ENCODE results near the gene TOM1L2. TPM values are rescaled to one million over a fixed set of nuclear protein-coding genes. Genes with fewer than 3 reads are reported as not detected.

The TOM1L2 gene
- total RNA-seq, 1 experiment from 2014 or later: 45.2 TPM

DNA sequence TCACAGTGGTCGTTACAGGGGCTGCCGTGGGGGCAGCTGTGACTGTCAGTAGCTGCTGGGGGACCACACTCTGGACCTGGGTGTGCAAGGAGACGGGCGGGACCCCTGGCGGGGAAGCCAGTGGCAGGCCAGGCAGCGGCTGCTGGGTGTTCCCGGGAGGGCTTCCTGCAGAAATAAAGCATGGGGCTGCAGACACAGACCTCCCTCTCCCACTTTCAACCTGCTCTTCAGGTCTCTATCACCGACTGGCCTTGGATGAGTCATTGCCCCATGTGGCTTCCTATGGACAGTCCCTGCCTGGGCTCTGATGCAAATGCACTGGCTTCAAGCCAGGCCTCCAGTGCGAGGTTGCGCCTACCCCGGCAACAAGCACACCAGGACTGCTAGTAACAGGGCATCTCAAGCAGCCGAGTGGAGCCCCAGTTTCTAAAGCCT, 152.6 kb downstream of the TOM1L2 start:
- DNase-seq (ENCODE audit: low read depth, low spot score): no peak
- BruUV-seq (replicated peaks): no TSS peak
- Histone ChIP-seq H3K4me3 (ENCODE audit: low read depth in 2 of 2, low read length in 2 of 2) (no peak overlapping the region), H3K27ac (ENCODE audit: low read length) (peak overlapping the region; percentile 39; the same call in 1 of the 2 replicates), H3K27me3 (ENCODE audit: control insufficient read depth, insufficient read depth, low read length) (no peaks in the 10 kb centered on the region), H3K4me1 (ENCODE audit: control insufficient read depth, insufficient read depth, low read length) (peaks cover 67% of the 10 kb centered on the region), H3K9me3 (ENCODE audit: control insufficient read depth, insufficient read depth, low read depth, low read length) (no peaks in the 10 kb centered on the region), H3K36me3 (ENCODE audit: control insufficient read depth, insufficient read depth, low read length) (no peaks in the 10 kb centered on the region; the same call in none of the 2 replicates)
- intact Hi-C loops (cut with micrococcal nuclease; ENCODE audit: unreplicated experiment) (no loop called here), in situ Hi-C loops (cut with HindIII; ENCODE audit: low pct_unique_long_range_greater_than_20kb, low sequenced_read_pairs) (no loop called here)
- ChIA-PET POLR2A (no interaction called here), CTCF (no interaction called here)
- peak; percentile 13; the same call in 1 of the 2 replicates for ATAC-seq
- no peak for TF ChIP-seq SIN3A (IDR thresholded peaks at IDR 0.05; ENCODE audit: borderline replicate concordance, insufficient read depth, low read depth, low read length)
- TF ChIP-seq, protein P1, sequence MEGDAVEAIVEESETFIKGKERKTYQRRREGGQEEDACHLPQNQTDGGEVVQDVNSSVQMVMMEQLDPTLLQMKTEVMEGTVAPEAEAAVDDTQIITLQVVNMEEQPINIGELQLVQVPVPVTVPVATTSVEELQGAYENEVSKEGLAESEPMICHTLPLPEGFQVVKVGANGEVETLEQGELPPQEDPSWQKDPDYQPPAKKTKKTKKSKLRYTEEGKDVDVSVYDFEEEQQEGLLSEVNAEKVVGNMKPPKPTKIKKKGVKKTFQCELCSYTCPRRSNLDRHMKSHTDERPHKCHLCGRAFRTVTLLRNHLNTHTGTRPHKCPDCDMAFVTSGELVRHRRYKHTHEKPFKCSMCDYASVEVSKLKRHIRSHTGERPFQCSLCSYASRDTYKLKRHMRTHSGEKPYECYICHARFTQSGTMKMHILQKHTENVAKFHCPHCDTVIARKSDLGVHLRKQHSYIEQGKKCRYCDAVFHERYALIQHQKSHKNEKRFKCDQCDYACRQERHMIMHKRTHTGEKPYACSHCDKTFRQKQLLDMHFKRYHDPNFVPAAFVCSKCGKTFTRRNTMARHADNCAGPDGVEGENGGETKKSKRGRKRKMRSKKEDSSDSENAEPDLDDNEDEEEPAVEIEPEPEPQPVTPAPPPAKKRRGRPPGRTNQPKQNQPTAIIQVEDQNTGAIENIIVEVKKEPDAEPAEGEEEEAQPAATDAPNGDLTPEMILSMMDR (IDR thresholded peaks at IDR 0.05): no peak
- TF ChIP-seq TCF7L2 (IDR thresholded peaks at IDR 0.05; ENCODE audit: low read depth, low read length): no peak
- no peak for TF ChIP-seq POLR2AphosphoS5 (IDR thresholded peaks at IDR 0.05; ENCODE audit: low read depth, low read length)

DNA sequence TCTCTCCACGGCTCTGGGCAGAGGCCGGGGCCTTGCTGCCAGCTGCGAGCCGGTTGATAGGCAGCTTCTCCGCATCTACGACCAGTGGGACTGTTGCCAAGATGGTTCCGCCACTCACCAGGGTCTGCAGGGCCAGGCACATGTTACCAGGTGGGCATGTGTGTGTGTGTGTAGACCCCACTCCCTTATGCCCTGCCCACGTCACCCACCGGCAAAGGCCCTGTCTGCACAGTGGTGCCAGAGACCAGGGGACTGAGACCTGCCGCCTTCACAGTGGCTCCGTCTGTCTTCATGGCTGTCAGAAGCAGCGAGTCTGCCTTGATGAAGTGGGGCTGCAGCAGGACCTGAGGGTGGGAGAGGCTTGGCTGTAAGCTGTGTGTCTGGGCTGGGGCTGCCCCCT, 153.1 kb downstream of the TOM1L2 start:
- Histone ChIP-seq H3K9me3 (ENCODE audit: control insufficient read depth, insufficient read depth, low read depth, low read length) (no peaks in the 10 kb centered on the region), H3K27me3 (ENCODE audit: control insufficient read depth, insufficient read depth, low read length) (no peaks in the 10 kb centered on the region), H3K4me1 (ENCODE audit: control insufficient read depth, insufficient read depth, low read length) (peaks cover 66% of the 10 kb centered on the region), H3K4me3 (ENCODE audit: low read depth in 2 of 2, low read length in 2 of 2) (no peak overlapping the region), H3K27ac (ENCODE audit: low read length) (peak overlapping the region; percentile 21), H3K36me3 (ENCODE audit: control insufficient read depth, insufficient read depth, low read length) (no peaks in the 10 kb centered on the region; the same call in none of the 2 replicates)
- POLR2A ChIA-PET: interaction anchor here (0.6 kb wide), 1 partner anchor 29 kb away, joined by 3 read pairs; no protein-coding TSS in a partner anchor
- intact Hi-C loops (cut with micrococcal nuclease; ENCODE audit: unreplicated experiment) (no loop called here), in situ Hi-C loops (cut with HindIII; ENCODE audit: low pct_unique_long_range_greater_than_20kb, low sequenced_read_pairs) (no loop called here)
- TF ChIP-seq, protein P2, sequence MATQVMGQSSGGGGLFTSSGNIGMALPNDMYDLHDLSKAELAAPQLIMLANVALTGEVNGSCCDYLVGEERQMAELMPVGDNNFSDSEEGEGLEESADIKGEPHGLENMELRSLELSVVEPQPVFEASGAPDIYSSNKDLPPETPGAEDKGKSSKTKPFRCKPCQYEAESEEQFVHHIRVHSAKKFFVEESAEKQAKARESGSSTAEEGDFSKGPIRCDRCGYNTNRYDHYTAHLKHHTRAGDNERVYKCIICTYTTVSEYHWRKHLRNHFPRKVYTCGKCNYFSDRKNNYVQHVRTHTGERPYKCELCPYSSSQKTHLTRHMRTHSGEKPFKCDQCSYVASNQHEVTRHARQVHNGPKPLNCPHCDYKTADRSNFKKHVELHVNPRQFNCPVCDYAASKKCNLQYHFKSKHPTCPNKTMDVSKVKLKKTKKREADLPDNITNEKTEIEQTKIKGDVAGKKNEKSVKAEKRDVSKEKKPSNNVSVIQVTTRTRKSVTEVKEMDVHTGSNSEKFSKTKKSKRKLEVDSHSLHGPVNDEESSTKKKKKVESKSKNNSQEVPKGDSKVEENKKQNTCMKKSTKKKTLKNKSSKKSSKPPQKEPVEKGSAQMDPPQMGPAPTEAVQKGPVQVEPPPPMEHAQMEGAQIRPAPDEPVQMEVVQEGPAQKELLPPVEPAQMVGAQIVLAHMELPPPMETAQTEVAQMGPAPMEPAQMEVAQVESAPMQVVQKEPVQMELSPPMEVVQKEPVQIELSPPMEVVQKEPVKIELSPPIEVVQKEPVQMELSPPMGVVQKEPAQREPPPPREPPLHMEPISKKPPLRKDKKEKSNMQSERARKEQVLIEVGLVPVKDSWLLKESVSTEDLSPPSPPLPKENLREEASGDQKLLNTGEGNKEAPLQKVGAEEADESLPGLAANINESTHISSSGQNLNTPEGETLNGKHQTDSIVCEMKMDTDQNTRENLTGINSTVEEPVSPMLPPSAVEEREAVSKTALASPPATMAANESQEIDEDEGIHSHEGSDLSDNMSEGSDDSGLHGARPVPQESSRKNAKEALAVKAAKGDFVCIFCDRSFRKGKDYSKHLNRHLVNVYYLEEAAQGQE (IDR thresholded peaks at IDR 0.05; ENCODE audit: insufficient read depth in 1 of 2, low read depth in 2 of 2, low read length in 1 of 2): no peak
- TF ChIP-seq TCF7L2 (IDR thresholded peaks at IDR 0.05; ENCODE audit: low read depth, low read length): no peak
- no peak for TF ChIP-seq SIN3A (IDR thresholded peaks at IDR 0.05; ENCODE audit: borderline replicate concordance, insufficient read depth, low read depth, low read length)
- no peak for TF ChIP-seq POLR2AphosphoS5 (IDR thresholded peaks at IDR 0.05; ENCODE audit: low read depth, low read length)
- CTCF ChIA-PET: no interaction called here
- ATAC-seq (no peak), DNase-seq (ENCODE audit: low read depth, low spot score) (no peak)
- no TSS peak for BruUV-seq (replicated peaks)

DNA sequence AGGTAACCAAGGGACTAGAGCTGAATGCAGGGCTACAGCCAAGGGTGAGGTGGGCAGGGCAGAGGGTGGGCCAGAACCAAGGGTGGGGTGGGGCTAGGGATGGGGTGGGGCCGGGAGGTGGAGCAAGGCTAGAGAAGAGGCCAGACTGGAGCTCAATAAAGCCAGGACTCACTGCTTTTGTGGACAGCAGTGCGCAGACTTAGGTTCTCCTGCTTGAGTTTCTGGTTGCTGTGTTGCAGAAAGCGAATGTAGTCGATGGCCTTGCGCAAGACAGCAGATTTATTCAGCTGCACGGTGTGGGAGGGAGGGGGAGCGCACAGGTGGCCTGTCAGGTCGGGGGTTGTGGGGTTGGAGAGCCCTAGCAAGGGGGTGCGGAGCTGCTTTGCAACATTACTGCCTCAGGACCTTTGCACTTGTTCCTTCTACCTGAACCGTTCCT, 154.1 kb downstream of the TOM1L2 start:
- TF ChIP-seq TCF7L2 (IDR thresholded peaks at IDR 0.05; ENCODE audit: low read depth, low read length): no peak
- TF ChIP-seq POLR2AphosphoS5 (IDR thresholded peaks at IDR 0.05; ENCODE audit: low read depth, low read length): no peak
- TF ChIP-seq, protein P2 (IDR thresholded peaks at IDR 0.05; ENCODE audit: insufficient read depth in 1 of 2, low read depth in 2 of 2, low read length in 1 of 2): no peak
- TF ChIP-seq, protein P1 (IDR thresholded peaks at IDR 0.05): no peak
- TF ChIP-seq SIN3A (IDR thresholded peaks at IDR 0.05; ENCODE audit: borderline replicate concordance, insufficient read depth, low read depth, low read length): no peak
- H3K27ac ChIP-seq (ENCODE audit: low read length): peak overlapping the region; percentile 59
- no peaks in the 10 kb centered on the region for H3K27me3 ChIP-seq (ENCODE audit: control insufficient read depth, insufficient read depth, low read length)
- ChIA-PET CTCF (interaction anchor here (0.5 kb wide), 1 partner anchor 31 kb away, joined by 3 read pairs; no protein-coding TSS in a partner anchor), POLR2A (interaction anchor here (0.5 to 0.6 kb wide), 3 partner anchors 17 to 1849 kb away, joined by 3 to 5 read pairs (median 4); partner anchors contain the start of gene DRC3)
- DNase-seq (ENCODE audit: low read depth, low spot score) (no peak), ATAC-seq (peak; percentile 57)
- H3K36me3 ChIP-seq (ENCODE audit: control insufficient read depth, insufficient read depth, low read length): no peaks in the 10 kb centered on the region; the same call in none of the 2 replicates
- BruUV-seq (replicated peaks): no TSS peak
- H3K4me1 ChIP-seq (ENCODE audit: control insufficient read depth, insufficient read depth, low read length): peaks cover 68% of the 10 kb centered on the region
- intact Hi-C loops (cut with micrococcal nuclease; ENCODE audit: unreplicated experiment) (no loop called here), in situ Hi-C loops (cut with HindIII; ENCODE audit: low pct_unique_long_range_greater_than_20kb, low sequenced_read_pairs) (no loop called here)
- no peaks in the 10 kb centered on the region for H3K9me3 ChIP-seq (ENCODE audit: control insufficient read depth, insufficient read depth, low read depth, low read length)
- no peak overlapping the region for H3K4me3 ChIP-seq (ENCODE audit: low read depth in 2 of 2, low read length in 2 of 2)

All from Panc1 (cell line).